ENCODE data around the gene TRAP1. TPM values are rescaled to one million over a fixed set of nuclear protein-coding genes. Genes with fewer than 3 reads are reported as not detected.
A peak's percentile ranks its signal among the peaks of the same experiment; 100 is the strongest.

The TRAP1 gene
- total RNA-seq, 2 experiments from 2014 or later: 384 to 396 TPM

DNA sequence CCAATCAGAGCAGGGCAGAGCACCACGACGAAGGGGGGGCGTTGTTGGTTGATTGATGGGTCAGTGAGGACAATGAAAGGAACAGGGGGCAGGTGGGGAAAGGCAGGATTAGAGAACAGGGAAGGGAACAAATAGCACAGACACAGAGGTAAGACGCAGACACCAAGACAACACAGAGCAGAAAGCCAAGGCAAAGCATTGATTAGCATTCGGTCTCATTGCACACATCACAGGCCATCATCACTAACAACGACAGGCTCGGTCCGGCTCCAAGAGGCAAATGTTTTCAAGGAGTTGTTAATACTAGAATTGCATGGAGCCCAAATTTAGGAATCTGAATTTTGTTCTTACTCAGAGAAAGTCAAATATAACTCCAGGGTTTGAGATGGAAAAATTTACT is 34.6 kb upstream of the TRAP1 start:
- Mint-ChIP-seq H3K36me3 (ENCODE audit: low read depth) (peaks cover 15% of the 10 kb centered on the region), H3K4me3 (no peak overlapping the region), H3K9me3 (no peaks in the 10 kb centered on the region), H3K27ac (peak overlapping the region; percentile 14), H3K4me1 (ENCODE audit: low read depth) (peaks cover 8% of the 10 kb centered on the region), H3K27me3 (ENCODE audit: low read depth) (no peaks in the 10 kb centered on the region)
- no peak for DNase-seq
- CTCF ChIA-PET: interaction anchor here (0.6 kb wide), 1 partner anchor 73 kb away, joined by 4 read pairs; no protein-coding TSS in a partner anchor
- intact Hi-C loops (cut with micrococcal nuclease): no loop called here

DNA sequence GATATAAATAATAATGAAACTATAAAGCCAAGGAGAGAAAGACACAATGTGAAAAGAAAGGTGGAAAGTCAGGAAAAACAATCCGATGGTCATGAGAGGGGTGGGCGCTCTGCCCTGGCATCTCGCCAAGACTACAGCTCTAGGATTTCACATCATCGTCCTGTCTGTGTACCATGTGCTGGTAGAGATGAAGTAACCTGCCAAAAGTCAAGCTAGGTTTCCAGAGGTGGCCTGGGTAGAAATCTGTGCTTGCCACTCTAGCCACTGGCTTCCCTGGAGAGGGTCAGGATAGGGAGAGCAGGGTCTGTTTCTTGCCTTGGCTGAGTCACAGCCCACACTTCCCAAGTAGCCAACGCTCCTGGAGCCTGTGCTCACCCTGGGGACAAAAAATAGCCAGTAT is 31.0 kb upstream of the TRAP1 start:
- Mint-ChIP-seq H3K4me3 (no peak overlapping the region), H3K36me3 (ENCODE audit: low read depth) (peaks cover 26% of the 10 kb centered on the region), H3K27me3 (ENCODE audit: low read depth) (no peaks in the 10 kb centered on the region), H3K4me1 (ENCODE audit: low read depth) (peaks cover 4% of the 10 kb centered on the region), H3K9me3 (no peaks in the 10 kb centered on the region), H3K27ac (no peak overlapping the region)
- CTCF ChIA-PET: no interaction called here
- intact Hi-C loops (cut with micrococcal nuclease): no loop called here
- no peak for DNase-seq

DNA sequence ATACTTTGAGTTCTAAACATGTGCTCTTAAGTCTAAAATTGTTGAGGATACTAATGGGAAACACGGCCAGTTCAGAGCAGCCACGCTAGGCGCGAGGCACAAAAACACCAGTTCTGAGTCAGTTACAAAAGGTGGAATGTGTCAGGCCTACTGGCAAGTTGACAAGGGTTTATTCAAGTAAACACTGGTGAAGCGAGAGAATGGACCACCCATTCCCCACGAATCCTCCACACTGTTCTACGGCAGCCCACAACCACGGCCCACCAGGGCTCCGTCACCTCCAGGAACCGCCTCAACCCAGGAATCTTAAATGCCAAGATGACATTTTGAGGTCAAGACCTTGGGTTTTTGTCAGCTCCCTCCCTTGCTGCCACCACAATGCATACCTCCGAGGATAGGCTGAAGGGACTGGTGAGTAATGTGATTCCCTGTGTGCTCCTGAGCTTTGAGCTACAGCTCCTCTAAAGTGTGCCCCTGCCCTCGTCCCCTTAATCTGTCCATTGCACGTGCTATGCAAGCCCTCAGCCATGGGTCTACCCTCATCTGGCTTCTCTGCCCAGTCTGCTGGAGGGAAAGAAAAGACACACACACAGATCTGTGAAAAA is 28.5 kb upstream of the TRAP1 start:
- peaks cover 21% of the 10 kb centered on the region for H3K36me3 Mint-ChIP-seq (ENCODE audit: low read depth)
- H3K4me1 Mint-ChIP-seq (ENCODE audit: low read depth): peaks cover 4% of the 10 kb centered on the region
- CTCF ChIA-PET: no interaction called here
- no peaks in the 10 kb centered on the region for H3K9me3 Mint-ChIP-seq
- intact Hi-C loops (cut with micrococcal nuclease): no loop called here
- DNase-seq: no peak
- H3K27me3 Mint-ChIP-seq (ENCODE audit: low read depth): no peaks in the 10 kb centered on the region
- no peak overlapping the region for H3K27ac Mint-ChIP-seq
- H3K4me3 Mint-ChIP-seq: no peak overlapping the region

DNA sequence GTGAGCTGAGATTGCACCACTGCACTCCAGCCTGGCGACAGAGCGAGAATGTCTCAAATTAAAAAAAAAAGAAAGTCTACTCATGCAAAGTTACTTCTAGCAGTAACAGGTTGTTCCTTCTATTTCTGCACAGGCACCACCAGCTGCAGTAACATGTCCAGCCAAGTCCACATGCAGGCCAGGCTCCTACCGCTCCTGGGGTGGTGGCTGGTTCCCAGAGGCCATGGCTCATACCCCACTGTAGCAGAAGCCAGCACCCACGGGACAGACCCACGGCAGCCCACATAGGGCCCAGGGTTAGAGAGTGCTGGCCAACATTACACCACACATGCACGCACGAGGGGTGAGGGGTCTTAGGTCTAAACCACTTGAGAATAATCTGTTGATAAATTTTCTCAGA is 26.7 kb upstream of the TRAP1 start:
- Mint-ChIP-seq H3K27me3 (ENCODE audit: low read depth) (no peaks in the 10 kb centered on the region), H3K27ac (no peak overlapping the region), H3K4me1 (ENCODE audit: low read depth) (no peaks in the 10 kb centered on the region), H3K9me3 (no peaks in the 10 kb centered on the region), H3K36me3 (ENCODE audit: low read depth) (peaks cover 18% of the 10 kb centered on the region), H3K4me3 (no peak overlapping the region)
- intact Hi-C loops (cut with micrococcal nuclease): no loop called here
- DNase-seq: no peak
- CTCF ChIA-PET: no interaction called here

DNA sequence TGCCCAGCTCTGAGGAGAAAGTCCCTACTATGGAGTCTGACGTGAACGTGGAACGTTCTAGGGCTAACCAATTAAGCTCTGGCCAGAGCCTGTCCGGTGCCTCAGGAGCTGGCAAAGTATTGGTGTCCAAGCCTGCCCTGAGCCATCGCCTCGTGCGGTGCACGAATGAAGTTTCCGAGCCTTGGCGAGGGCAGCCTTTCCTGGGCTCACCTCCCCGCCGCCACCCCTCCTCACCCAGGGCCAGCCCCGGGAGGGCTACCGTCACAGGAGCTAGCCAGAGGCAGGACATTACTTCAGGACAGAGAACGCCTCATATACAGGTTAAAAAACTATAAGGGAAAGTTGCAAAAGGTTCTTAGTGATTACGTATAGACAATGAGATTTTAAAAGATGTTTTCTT is 23.6 kb upstream of the TRAP1 start:
- no peak for DNase-seq
- CTCF ChIA-PET: no interaction called here
- Mint-ChIP-seq H3K27ac (no peak overlapping the region), H3K36me3 (ENCODE audit: low read depth) (peaks cover 25% of the 10 kb centered on the region), H3K27me3 (ENCODE audit: low read depth) (no peaks in the 10 kb centered on the region), H3K4me3 (no peak overlapping the region), H3K9me3 (no peaks in the 10 kb centered on the region), H3K4me1 (ENCODE audit: low read depth) (no peaks in the 10 kb centered on the region)
- intact Hi-C loops (cut with micrococcal nuclease): no loop called here

DNA sequence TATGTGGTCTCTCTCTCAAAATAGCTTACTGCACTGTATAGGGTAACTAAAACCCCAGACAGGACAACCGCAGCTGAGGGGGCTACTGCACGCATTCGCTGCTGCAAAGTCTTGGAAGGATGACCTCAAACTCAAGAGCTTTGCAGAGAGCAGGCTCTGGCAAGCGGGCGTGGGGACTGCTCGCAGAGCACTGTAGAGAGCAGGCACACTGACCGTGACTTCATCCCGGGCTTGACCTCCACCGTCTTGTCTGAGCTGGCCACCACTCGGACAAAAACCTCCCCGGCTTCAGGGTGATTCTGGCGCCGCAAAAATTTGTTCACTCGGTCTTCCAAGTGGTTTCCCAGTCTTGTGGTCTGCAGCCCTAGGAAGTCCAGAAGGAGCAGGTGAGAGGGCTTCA is 22.9 kb upstream of the TRAP1 start:
- CTCF ChIA-PET: no interaction called here
- no peaks in the 10 kb centered on the region for H3K27me3 Mint-ChIP-seq (ENCODE audit: low read depth)
- H3K36me3 Mint-ChIP-seq (ENCODE audit: low read depth): peaks cover 23% of the 10 kb centered on the region

DNA sequence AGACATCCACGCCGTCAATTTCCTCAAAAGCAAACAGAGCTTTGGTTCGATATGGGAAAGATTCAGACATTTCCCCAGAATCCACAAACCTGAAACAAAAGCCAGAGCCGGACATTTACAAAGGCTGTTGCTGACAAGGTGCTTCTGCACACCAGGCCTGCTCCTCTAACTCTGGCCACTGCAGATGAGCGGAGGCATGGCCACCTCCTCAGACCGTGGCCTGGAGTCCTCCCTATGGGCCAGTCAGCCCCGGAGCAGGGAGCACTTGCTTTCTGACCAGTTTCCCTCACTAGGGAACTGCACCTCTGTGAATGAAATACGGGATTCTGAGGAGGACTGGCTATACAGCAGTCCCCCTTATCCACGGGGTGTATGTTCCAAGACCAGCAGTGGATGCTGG is 22.3 kb upstream of the TRAP1 start:
- intact Hi-C loops (cut with micrococcal nuclease): no loop called here
- no peak for DNase-seq
- Mint-ChIP-seq H3K4me1 (ENCODE audit: low read depth) (no peaks in the 10 kb centered on the region), H3K4me3 (no peak overlapping the region), H3K27me3 (ENCODE audit: low read depth) (no peaks in the 10 kb centered on the region), H3K36me3 (ENCODE audit: low read depth) (peaks cover 25% of the 10 kb centered on the region), H3K9me3 (no peaks in the 10 kb centered on the region), H3K27ac (peak overlapping the region; percentile 30)
- CTCF ChIA-PET: no interaction called here

More for the DNA sequence above, 22.9 kb upstream of the TRAP1 start:
- Mint-ChIP-seq H3K9me3 (no peaks in the 10 kb centered on the region), H3K4me1 (ENCODE audit: low read depth) (no peaks in the 10 kb centered on the region), H3K27ac (no peak overlapping the region), H3K4me3 (no peak overlapping the region)
- intact Hi-C loops (cut with micrococcal nuclease): no loop called here
- no peak for DNase-seq

DNA sequence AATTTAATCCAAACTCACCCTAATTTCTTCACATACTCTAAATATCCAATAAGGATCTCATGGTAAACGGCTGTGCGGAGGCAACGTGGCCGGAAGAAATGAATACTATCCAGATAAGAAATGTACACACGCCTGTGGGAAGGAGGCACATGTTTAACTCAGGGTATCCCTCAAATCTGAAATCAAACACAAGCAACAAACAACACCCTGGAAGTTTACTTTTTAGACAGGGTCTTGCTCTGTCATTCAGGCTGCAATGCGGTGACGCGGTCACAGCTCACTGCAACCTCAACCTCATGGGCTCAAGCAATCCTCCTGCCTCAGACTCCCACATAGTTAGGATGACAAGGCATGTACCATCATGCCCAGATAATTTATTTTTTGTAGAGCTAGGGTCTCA is 21.2 kb upstream of the TRAP1 start:
- CTCF ChIA-PET: no interaction called here
- H3K9me3 Mint-ChIP-seq: no peaks in the 10 kb centered on the region
- DNase-seq: no peak
- H3K27ac Mint-ChIP-seq: peak overlapping the region; percentile 30
- intact Hi-C loops (cut with micrococcal nuclease): no loop called here
- H3K27me3 Mint-ChIP-seq (ENCODE audit: low read depth): no peaks in the 10 kb centered on the region
- H3K4me1 Mint-ChIP-seq (ENCODE audit: low read depth): no peaks in the 10 kb centered on the region
- H3K36me3 Mint-ChIP-seq (ENCODE audit: low read depth): peaks cover 29% of the 10 kb centered on the region
- H3K4me3 Mint-ChIP-seq: no peak overlapping the region

DNA sequence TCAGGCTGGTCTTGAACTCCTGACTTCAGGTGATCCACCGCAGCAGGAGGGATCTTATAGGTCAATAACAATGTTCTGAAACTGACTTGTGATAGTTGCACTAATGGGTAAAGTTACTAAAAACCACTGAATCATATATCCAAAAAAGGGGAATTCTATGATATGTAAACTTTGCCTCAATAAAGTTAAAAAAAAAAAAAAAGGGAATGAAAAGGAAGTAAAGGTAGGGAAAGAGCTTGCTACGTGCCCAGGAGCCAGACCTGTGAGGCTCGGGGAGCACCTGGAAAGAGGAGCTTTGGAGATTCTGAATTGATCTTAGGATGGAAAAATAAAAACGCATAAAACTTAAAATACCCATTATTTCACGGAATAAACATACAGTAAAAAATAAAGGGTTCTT is 20.8 kb upstream of the TRAP1 start:
- no peak for DNase-seq
- CTCF ChIA-PET: no interaction called here
- Mint-ChIP-seq H3K9me3 (no peaks in the 10 kb centered on the region), H3K4me3 (no peak overlapping the region), H3K36me3 (ENCODE audit: low read depth) (peaks cover 29% of the 10 kb centered on the region), H3K27me3 (ENCODE audit: low read depth) (no peaks in the 10 kb centered on the region), H3K27ac (peak overlapping the region; percentile 36), H3K4me1 (ENCODE audit: low read depth) (no peaks in the 10 kb centered on the region)
- intact Hi-C loops (cut with micrococcal nuclease): no loop called here

DNA sequence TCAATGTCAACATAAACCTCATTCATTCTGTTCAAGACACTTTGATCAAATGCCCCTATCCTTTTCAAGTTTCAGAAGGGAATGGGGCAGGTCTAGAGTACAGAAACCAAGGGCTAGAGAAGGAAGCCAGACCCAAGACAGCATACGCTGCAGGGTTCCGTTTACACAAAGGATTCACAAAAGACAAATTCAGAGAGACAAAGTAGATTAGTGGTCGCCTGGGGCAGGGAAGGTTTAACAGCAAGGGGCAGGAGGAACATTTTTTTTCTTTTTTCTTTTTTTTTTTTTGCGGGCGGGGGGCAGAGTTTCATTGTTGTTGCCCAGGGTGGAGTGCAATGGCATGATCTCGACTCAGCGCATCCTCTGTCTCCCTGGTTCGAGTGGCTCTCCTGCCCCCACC is 19.9 kb upstream of the TRAP1 start:
- DNase-seq: no peak
- peaks cover 27% of the 10 kb centered on the region for H3K36me3 Mint-ChIP-seq (ENCODE audit: low read depth)
- H3K27ac Mint-ChIP-seq: no peak overlapping the region
- H3K9me3 Mint-ChIP-seq: no peaks in the 10 kb centered on the region
- H3K4me3 Mint-ChIP-seq: no peak overlapping the region
- H3K27me3 Mint-ChIP-seq (ENCODE audit: low read depth): no peaks in the 10 kb centered on the region
- intact Hi-C loops (cut with micrococcal nuclease): no loop called here
- CTCF ChIA-PET: no interaction called here
- no peaks in the 10 kb centered on the region for H3K4me1 Mint-ChIP-seq (ENCODE audit: low read depth)

DNA sequence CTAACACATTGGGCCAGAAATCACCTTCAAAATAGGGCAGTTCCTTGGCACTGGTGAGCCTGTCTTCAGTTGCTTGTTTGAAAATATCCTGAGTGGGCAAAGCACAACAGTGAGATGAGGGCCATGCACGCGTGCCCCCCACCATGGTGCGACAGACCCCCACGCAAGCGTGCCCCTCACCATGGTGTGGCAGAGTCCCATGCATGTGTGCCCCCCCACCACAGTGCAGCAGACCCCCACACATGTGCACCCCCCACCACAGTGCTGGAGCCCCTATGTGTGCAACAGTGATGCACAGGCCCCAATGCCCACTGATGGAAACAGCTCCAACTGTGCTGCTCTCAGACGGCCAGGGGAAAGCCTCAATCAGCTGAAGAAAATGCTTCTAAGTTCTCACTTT is 18.8 kb upstream of the TRAP1 start:
- intact Hi-C loops (cut with micrococcal nuclease): no loop called here
- H3K27ac Mint-ChIP-seq: peak overlapping the region; percentile 50
- no peak for DNase-seq
- H3K9me3 Mint-ChIP-seq: no peaks in the 10 kb centered on the region
- no peak overlapping the region for H3K4me3 Mint-ChIP-seq
- H3K36me3 Mint-ChIP-seq (ENCODE audit: low read depth): peaks cover 32% of the 10 kb centered on the region
- no peaks in the 10 kb centered on the region for H3K27me3 Mint-ChIP-seq (ENCODE audit: low read depth)
- H3K4me1 Mint-ChIP-seq (ENCODE audit: low read depth): no peaks in the 10 kb centered on the region
- CTCF ChIA-PET: interaction anchor here (0.5 kb wide), 1 partner anchor 30 kb away, joined by 3 read pairs; no protein-coding TSS in a partner anchor

DNA sequence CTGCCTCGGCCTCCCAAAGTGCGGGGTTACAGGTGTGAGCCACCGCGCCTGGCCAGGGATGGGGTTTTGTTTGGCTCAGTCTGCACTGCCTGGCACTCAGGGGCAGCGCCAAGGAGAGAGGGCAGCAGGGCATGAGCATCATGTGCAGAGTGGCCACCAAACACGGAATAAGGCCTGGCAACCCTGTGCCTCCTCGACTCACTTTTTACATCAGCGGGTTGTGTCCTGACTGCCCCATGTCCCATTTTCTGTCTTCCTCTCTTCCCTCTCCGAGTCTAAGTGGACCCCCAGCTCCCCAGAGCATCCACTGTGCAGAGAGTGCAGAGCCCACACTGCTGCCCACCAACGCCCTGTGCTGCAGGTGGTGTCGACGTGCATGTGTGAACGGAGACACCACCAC is 18.2 kb upstream of the TRAP1 start:
- Mint-ChIP-seq H3K27me3 (ENCODE audit: low read depth) (no peaks in the 10 kb centered on the region), H3K36me3 (ENCODE audit: low read depth) (peaks cover 35% of the 10 kb centered on the region), H3K4me3 (no peak overlapping the region), H3K27ac (peak overlapping the region; percentile 30), H3K4me1 (ENCODE audit: low read depth) (no peaks in the 10 kb centered on the region), H3K9me3 (no peaks in the 10 kb centered on the region)
- DNase-seq: no peak
- CTCF ChIA-PET: no interaction called here
- intact Hi-C loops (cut with micrococcal nuclease): no loop called here

DNA sequence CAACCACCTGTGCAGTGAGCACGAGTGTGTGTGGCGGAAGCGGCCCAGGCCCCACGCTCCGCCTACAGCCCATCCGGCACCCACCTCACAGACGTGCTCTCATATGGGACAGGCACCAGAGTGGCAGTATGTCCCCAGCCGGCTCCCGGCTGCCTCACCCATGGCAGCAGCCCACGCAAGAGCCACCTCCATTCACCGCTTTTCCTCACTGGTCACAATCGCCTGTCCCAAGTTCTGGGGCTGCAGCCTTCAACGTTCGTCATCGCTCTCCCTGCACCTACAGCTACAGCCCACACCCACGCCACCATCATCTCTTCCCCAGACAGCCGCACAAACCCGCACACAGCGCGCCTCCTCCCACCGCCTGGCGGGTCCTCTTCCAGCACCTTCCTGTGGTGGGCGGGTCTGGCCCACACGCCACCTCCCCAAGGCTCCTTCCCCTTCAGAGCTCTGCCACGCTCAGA is 17.5 kb upstream of the TRAP1 start:
- intact Hi-C loops (cut with micrococcal nuclease): no loop called here
- no peaks in the 10 kb centered on the region for H3K27me3 Mint-ChIP-seq (ENCODE audit: low read depth)
- peaks cover 39% of the 10 kb centered on the region for H3K36me3 Mint-ChIP-seq (ENCODE audit: low read depth)
- no peak overlapping the region for H3K4me3 Mint-ChIP-seq
- H3K4me1 Mint-ChIP-seq (ENCODE audit: low read depth): no peaks in the 10 kb centered on the region
- DNase-seq: no peak
- no peaks in the 10 kb centered on the region for H3K9me3 Mint-ChIP-seq
- CTCF ChIA-PET: no interaction called here
- no peak overlapping the region for H3K27ac Mint-ChIP-seq
